Liver (tissue), 9 donors: ENCODE results near the gene PNMT. TPM values are rescaled to one million over a fixed set of nuclear protein-coding genes. Genes with fewer than 3 reads are reported as not detected.

Experiments
- DNase-seq: peaks from one replicate; pipeline ENCODE4 v3.0.0-alpha.2; 2017; ENCODE audit warnings: low spot score
- H3K27ac ChIP-seq, 2 donors: one replicate each; pipeline ENCODE4 v1.7.0; 2013; ENCODE audit warnings: inconsistent platforms in 2 of 2, low read length in 2 of 2, control low read depth in 1 of 2, low read depth in 1 of 2, mild to moderate bottlenecking in 1 of 2
- H3K27me3 ChIP-seq, 4 donors: one replicate each; pipeline versions ENCODE4 v1.6.1 to v1.7.0; 2013; ENCODE audit warnings: low read length in 3 of 4, inconsistent platforms in 1 of 4, mild to moderate bottlenecking in 1 of 4, moderate library complexity in 1 of 4; ENCODE audit not compliant: control insufficient read depth in 4 of 4, insufficient read depth in 4 of 4
- H3K36me3 ChIP-seq, 4 donors: one replicate each; pipeline versions ENCODE4 v1.6.1 to v1.7.0; 2013; ENCODE audit warnings: low read length in 3 of 4, mild to moderate bottlenecking in 3 of 4, low read depth in 1 of 4, moderate library complexity in 1 of 4; ENCODE audit not compliant: control insufficient read depth in 4 of 4, insufficient read depth in 3 of 4
- H3K4me1 ChIP-seq, 4 donors: one replicate each; pipeline versions ENCODE4 v1.6.1 to v1.7.0; 2013; ENCODE audit warnings: low read length in 3 of 4, mild to moderate bottlenecking in 3 of 4, moderate library complexity in 1 of 4; ENCODE audit not compliant: control insufficient read depth in 4 of 4, insufficient read depth in 4 of 4
- H3K4me3 ChIP-seq, 3 donors: one replicate each; pipeline versions ENCODE4 v1.6.1 to v1.7.0; 2013; ENCODE audit warnings: low read length in 3 of 3, control low read depth in 1 of 3, low read depth in 1 of 3, mild to moderate bottlenecking in 1 of 3
- H3K9ac ChIP-seq, 2 donors: one replicate each; pipeline ENCODE4 v1.7.0; 2013; ENCODE audit warnings: low read length in 2 of 2, mild to moderate bottlenecking in 2 of 2, moderate library complexity in 2 of 2, control low read depth in 1 of 2, low read depth in 1 of 2
- H3K9me3 ChIP-seq, 4 donors: one replicate each; pipeline versions ENCODE4 v1.6.1 to v1.7.0; 2013; ENCODE audit warnings: low read length in 3 of 4; ENCODE audit not compliant: control insufficient read depth in 4 of 4
- EGR1 ChIP-seq, 2 donors: IDR thresholded peaks; 2 replicates each; pipeline ENCODE4 v1.6.1; 2016 to 2018; ENCODE audit warnings: antibody characterized with exemption in 2 of 2, low read depth in 2 of 2
- FOXA1 ChIP-seq: IDR thresholded peaks from 2 replicates; pipeline ENCODE4 v1.6.1; 2016; ENCODE audit warnings: antibody characterized with exemption
- FOXA2 ChIP-seq: IDR thresholded peaks from 2 replicates; pipeline ENCODE4 v1.6.1; 2016; ENCODE audit warnings: antibody characterized with exemption
- GABPA ChIP-seq, 2 donors: IDR thresholded peaks in 1 of 2; conservative IDR thresholded peaks in 1 of 2; 2 replicates each; pipeline ENCODE4 v1.6.1; 2016; ENCODE audit warnings: antibody characterized with exemption in 2 of 2, mild to moderate bottlenecking in 1 of 2, moderate library complexity in 1 of 2
- HNF4A ChIP-seq, 2 donors: conservative IDR thresholded peaks; 2 replicates each; pipeline ENCODE4 v1.6.1; 2016; ENCODE audit warnings: antibody characterized with exemption in 2 of 2, mild to moderate bottlenecking in 2 of 2
- HNF4G ChIP-seq: IDR thresholded peaks from 2 replicates; pipeline ENCODE4 v1.6.1; 2016; ENCODE audit warnings: antibody characterized with exemption
- JUND ChIP-seq, 2 donors: IDR thresholded peaks; 2 replicates each; pipeline ENCODE4 v1.6.1; 2016; ENCODE audit warnings: antibody characterized with exemption in 2 of 2
- NR2F2 ChIP-seq: IDR thresholded peaks from 2 replicates; pipeline ENCODE4 v1.6.1; 2016; ENCODE audit warnings: antibody characterized with exemption
- RAD21 ChIP-seq, 2 donors: IDR thresholded peaks; 2 replicates each; pipeline ENCODE4 v1.6.1; 2016; ENCODE audit warnings: antibody characterized with exemption in 2 of 2, mild to moderate bottlenecking in 2 of 2
- REST ChIP-seq: IDR thresholded peaks from 2 replicates; pipeline ENCODE4 v1.6.1; 2016; ENCODE audit warnings: antibody characterized with exemption, mild to moderate bottlenecking
- RXRA ChIP-seq, 2 donors: IDR thresholded peaks; 2 replicates each; pipeline ENCODE4 v1.6.1; 2017 to 2018; ENCODE audit warnings: antibody characterized with exemption in 2 of 2, mild to moderate bottlenecking in 1 of 2
- SP1 ChIP-seq: IDR thresholded peaks from 2 replicates; pipeline ENCODE4 v1.6.1; 2018; ENCODE audit warnings: antibody characterized with exemption, mild to moderate bottlenecking
- TAF1 ChIP-seq: conservative IDR thresholded peaks from 2 replicates; pipeline ENCODE4 v1.6.1; 2016; ENCODE audit warnings: antibody characterized with exemption, mild to moderate bottlenecking
- YY1 ChIP-seq: IDR thresholded peaks from 2 replicates; pipeline ENCODE4 v1.6.1; 2016; ENCODE audit warnings: antibody characterized with exemption, mild to moderate bottlenecking
- ZBTB33 ChIP-seq: IDR thresholded peaks from 2 replicates; pipeline ENCODE4 v1.6.1; 2016; ENCODE audit warnings: antibody characterized with exemption
- WGBS: extraction: QIAGEN DNeasy Blood & Tissue Kit; methylation state at CpG from one replicate; pipeline ENCODE4 v1.1.7; 2013; 5-methylcytosine and 5-hydroxymethylcytosine counted together
- polyA plus RNA-seq, 2 donors: library from polyadenylated mRNA; stranded (reverse) in 1 of 2; unstranded in 1 of 2; fragments of 200-250 nt in 1 of 2; fragments of >200 nt in 1 of 2; fragmentation: Nextera tagmentation in 1 of 2; extraction: Ambion mirVana in 1 of 2; gene quantifications; one replicate each; pipeline versions ENCODE4 v1.2.1 to v1.2.3, GENCODE V29; 2013 to 2015
- total RNA-seq, 2 donors: library from RNA; depleted of rRNA; stranded (reverse); fragments of >200 nt; gene quantifications; one replicate each; pipeline ENCODE4 v1.2.3, GENCODE V29; 2014
- TF ChIP-seq, protein P1 (sequence below): IDR thresholded peaks from 2 replicates; pipeline ENCODE4 v1.6.1; 2016; ENCODE audit warnings: antibody characterized with exemption
- TF ChIP-seq, protein P2 (sequence below): IDR thresholded peaks from 2 replicates; pipeline ENCODE4 v1.6.1; 2016; ENCODE audit warnings: antibody characterized with exemption
- TF ChIP-seq, protein P3 (sequence below): fragments of 150-350 bp; IDR thresholded peaks from 2 replicates; pipeline ENCODE4 v1.5.1; 2017; ENCODE audit warnings: improper control_type of control experiment, low read depth, low read length; ENCODE audit not compliant: missing input control
- donor health status: healthy.
- donor health status: healthy.
- donor health status: healthy.
- donor health status: healthy.
- donor health status: healthy.

The PNMT gene
- total and polyA plus RNA-seq, 4 donors = 0.20 to 8.6 (median 0.26) TPM; not detected in 1

DNA sequence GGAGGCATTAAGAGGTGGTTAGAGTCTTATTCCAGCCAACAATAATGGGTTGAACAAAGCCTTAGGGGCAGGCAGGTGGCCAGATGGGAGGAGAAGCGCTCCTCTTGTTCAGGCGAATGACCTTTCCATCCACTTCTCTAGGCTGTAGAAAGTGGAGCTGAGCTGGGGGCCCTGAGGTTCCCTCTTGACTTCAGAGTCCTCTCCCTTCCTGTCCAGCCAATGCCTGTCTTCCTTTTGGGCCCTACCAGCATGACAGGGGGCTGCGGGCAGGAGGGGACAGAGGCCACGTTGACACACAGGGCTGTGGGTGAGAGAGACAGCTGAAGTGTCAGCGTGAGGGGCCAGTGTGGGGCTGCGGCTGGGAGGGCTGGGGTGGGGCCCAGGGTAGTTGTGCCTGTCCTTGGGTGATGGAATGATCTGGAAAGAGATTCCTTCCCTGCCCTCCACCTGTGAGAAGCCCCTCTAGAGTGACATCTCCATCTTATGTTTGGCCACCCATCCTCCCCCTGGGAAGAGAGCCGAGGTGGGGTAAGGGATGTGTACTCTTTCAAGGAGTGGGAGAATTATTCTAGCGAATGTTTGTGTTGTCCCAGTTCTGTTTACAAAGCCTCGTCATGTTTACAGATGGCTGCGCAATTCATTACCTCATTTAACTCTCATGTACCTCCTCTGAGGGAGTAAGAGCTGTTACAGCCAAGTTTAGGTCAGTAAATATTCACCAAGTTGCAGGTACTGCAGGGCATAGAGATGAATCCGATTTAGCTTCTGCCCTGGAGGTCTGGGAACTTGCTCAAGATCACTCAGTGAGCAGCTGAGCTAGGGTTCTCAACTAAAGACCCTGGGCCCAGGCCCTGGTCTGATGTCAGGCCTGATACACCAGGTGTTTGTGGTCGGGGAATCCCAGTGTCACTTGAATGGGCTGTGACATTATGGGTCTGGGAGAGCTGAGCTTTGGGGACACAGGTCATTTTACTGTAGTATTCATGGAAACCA is 34.9 kb downstream of the PNMT start:
- 30% methylated on average over 12 of the region's 12 CpGs for WGBS
- DNase-seq = no peak
- Histone ChIP-seq H3K4me1 (peaks cover 32 to 74% (median 65%) of the 10 kb centered on the region in 4 donors), H3K27me3 (no peaks in the 10 kb centered on the region), H3K36me3 (peaks cover 0 to under 1% (median 0%) of the 10 kb centered on the region in 4 donors), H3K4me3 (no peak overlapping the region), H3K9ac (peak overlapping the region; percentile 64 to 73), H3K27ac (peak overlapping the region; percentile 95 to 98), H3K9me3 (no peaks in the 10 kb centered on the region)
- TF ChIP-seq TAF1 = no peak
- peak; percentile 88 for TF ChIP-seq SP1
- TF ChIP-seq REST = peak; percentile 67
- TF ChIP-seq, protein P1, sequence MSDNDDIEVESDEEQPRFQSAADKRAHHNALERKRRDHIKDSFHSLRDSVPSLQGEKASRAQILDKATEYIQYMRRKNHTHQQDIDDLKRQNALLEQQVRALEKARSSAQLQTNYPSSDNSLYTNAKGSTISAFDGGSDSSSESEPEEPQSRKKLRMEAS = peak; percentile 34
- TF ChIP-seq FOXA2 = peak; percentile 100
- no peak for TF ChIP-seq NR2F2
- TF ChIP-seq FOXA1 = peak; percentile 100
- TF ChIP-seq, protein P2, sequence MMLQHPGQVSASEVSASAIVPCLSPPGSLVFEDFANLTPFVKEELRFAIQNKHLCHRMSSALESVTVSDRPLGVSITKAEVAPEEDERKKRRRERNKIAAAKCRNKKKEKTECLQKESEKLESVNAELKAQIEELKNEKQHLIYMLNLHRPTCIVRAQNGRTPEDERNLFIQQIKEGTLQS = peak; percentile 67
- TF ChIP-seq RAD21 (IDR thresholded peaks at IDR 0.05) = peak; percentile 42 to 43
- TF ChIP-seq, protein P3, sequence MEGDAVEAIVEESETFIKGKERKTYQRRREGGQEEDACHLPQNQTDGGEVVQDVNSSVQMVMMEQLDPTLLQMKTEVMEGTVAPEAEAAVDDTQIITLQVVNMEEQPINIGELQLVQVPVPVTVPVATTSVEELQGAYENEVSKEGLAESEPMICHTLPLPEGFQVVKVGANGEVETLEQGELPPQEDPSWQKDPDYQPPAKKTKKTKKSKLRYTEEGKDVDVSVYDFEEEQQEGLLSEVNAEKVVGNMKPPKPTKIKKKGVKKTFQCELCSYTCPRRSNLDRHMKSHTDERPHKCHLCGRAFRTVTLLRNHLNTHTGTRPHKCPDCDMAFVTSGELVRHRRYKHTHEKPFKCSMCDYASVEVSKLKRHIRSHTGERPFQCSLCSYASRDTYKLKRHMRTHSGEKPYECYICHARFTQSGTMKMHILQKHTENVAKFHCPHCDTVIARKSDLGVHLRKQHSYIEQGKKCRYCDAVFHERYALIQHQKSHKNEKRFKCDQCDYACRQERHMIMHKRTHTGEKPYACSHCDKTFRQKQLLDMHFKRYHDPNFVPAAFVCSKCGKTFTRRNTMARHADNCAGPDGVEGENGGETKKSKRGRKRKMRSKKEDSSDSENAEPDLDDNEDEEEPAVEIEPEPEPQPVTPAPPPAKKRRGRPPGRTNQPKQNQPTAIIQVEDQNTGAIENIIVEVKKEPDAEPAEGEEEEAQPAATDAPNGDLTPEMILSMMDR = no peak
- peak; percentile 90 to 95 for TF ChIP-seq JUND (IDR thresholded peaks at IDR 0.05)
- peak; percentile 81 for TF ChIP-seq YY1
- TF ChIP-seq HNF4A (conservative IDR thresholded peaks at IDR 0.05) = peak; percentile 71 to 91
- TF ChIP-seq EGR1 (IDR thresholded peaks at IDR 0.05; ENCODE audit: low read depth in 2 of 2) = peak in 1 of 2 donors; percentile 33
- TF ChIP-seq RXRA (IDR thresholded peaks at IDR 0.05) = peak; percentile 84 to 98
- TF ChIP-seq GABPA (IDR thresholded peaks at IDR 0.05 in 1 of 2, conservative IDR thresholded peaks at IDR 0.05 in 1 of 2) = peak in 1 of 2 donors; percentile 64
- no peak for TF ChIP-seq ZBTB33
- TF ChIP-seq HNF4G = peak; percentile 15
